ENCODE data around the gene F2R. TPM values are rescaled to one million over a fixed set of nuclear protein-coding genes. Genes with fewer than 3 reads are reported as not detected.

The F2R gene
- total and polyA plus RNA-seq, 10 of the 15 experiments (the other 5 are each of a cell fraction or from before 2014, with no cell fraction given): 1.8 to 75.4 (median 8.0) TPM

- intact Hi-C loops (cut with micrococcal nuclease; ENCODE audit: unreplicated experiment) (no loop called here), in situ Hi-C loops (cut with MboI) (no loop called here)
- no peak overlapping the region for H3K9ac ChIP-seq (ENCODE audit: control insufficient read depth, insufficient read depth, low read length)
- no peak overlapping the region for H3K27ac ChIP-seq (ENCODE audit: control insufficient read depth, insufficient read depth)
- H3K4me2 ChIP-seq (ENCODE audit: control insufficient read depth, insufficient read depth): no peak overlapping the region
- DNase-seq (ENCODE audit: low read depth, low spot score) (no peak), FAIRE-seq (no peak), ATAC-seq (no peak)
- no peak overlapping the region for H3K4me3 ChIP-seq
- no peaks in the 10 kb centered on the region for H3K4me1 ChIP-seq (ENCODE audit: control insufficient read depth, insufficient read depth, low read length)
- RAD21 ChIA-PET (ENCODE audit: unreplicated experiment): no interaction called here
- H4K20me1 ChIP-seq (ENCODE audit: control insufficient read depth, insufficient read depth): no peaks in the 10 kb centered on the region
- peaks cover 0 to 5% of the 10 kb centered on the region in 2 experiments; a peak in 1 of 4 replicates for H3K36me3 ChIP-seq (ENCODE audit: control insufficient read depth in 2 of 2, insufficient read depth in 2 of 2, low read length in 1 of 2)
- BruUV-seq (replicated peaks): no TSS peak
- TF ChIP-seq LARP7 (IDR thresholded peaks at IDR 0.05) (no peak), KDM1A (IDR thresholded peaks at IDR 0.05; ENCODE audit: borderline replicate concordance) (no peak), CTCF (IDR thresholded peaks at IDR 0.05 in 2 of 3, conservative IDR thresholded peaks at IDR 0.05 in 1 of 3; ENCODE audit: control insufficient read depth in 2 of 3, extremely low read depth in 1 of 3, insufficient read depth in 1 of 3, low read depth in 3 of 3, low read length in 3 of 3) (no peak), EED (IDR thresholded peaks at IDR 0.05; ENCODE audit: low read depth) (no peak), FOXM1 (IDR thresholded peaks at IDR 0.05; ENCODE audit: low read depth, low read length) (no peak), CREB1 (IDR thresholded peaks at IDR 0.05; ENCODE audit: low read depth) (no peak), USF1 (IDR thresholded peaks at IDR 0.05; ENCODE audit: borderline replicate concordance, extremely low read length, insufficient read depth, low read depth, low read length) (no peak), BRCA1 (IDR thresholded peaks at IDR 0.05; ENCODE audit: low read depth, low read length) (no peak), REST (IDR thresholded peaks at IDR 0.05; ENCODE audit: low read depth, low read length) (no peak), GATAD2B (conservative IDR thresholded peaks at IDR 0.05; ENCODE audit: low read depth) (no peak), POU2F2 (IDR thresholded peaks at IDR 0.05; ENCODE audit: borderline replicate concordance, low read depth, low read length) (no peak), ZNF217 (IDR thresholded peaks at IDR 0.05) (no peak), TCF12 (IDR thresholded peaks at IDR 0.05; ENCODE audit: low read depth, low read length) (no peak), KLF5 (IDR thresholded peaks at IDR 0.05; ENCODE audit: partially characterized antibody) (no peak)
- SMC1A ChIA-PET (ENCODE audit: uncharacterized antibody, unreplicated experiment): interaction anchor here (1.0 kb wide), 2 partner anchors 9 to 23 kb away, joined by 3 read pairs; no protein-coding TSS in a partner anchor
- H3K9me3 ChIP-seq (replicated peaks; ENCODE audit: control insufficient read depth, insufficient read depth, low read length): no peaks in the 10 kb centered on the region
- H3K27me3 ChIP-seq (replicated peaks in 1 of 2; ENCODE audit: control insufficient read depth in 2 of 2, insufficient read depth in 2 of 2, low read length in 1 of 2): no peaks in the 10 kb centered on the region
- H2AFZ ChIP-seq (ENCODE audit: control insufficient read depth, low read depth, low read length): no peak overlapping the region
- CTCF ChIA-PET: interaction anchor here (1.0 kb wide), 1 partner anchor 96 kb away, joined by 3 read pairs; no protein-coding TSS in a partner anchor
- H3K79me2 ChIP-seq (ENCODE audit: control insufficient read depth, insufficient read depth, low read length): no peaks in the 10 kb centered on the region
- 75% methylated on average over 8 of the region's 8 CpGs for WGBS (ENCODE audit: insufficient coverage, insufficient replicate concordance, low lambda C conversion rate, missing lambda C conversion rate)
- POLR2A ChIA-PET: no interaction called here
Observed at GRCh38 chr5:76677849-76678472, 38.0 kb upstream of the F2R start.
